B cell (primary cell): ENCODE measurements around the gene CENPN. TPM values are rescaled to one million over a fixed set of nuclear protein-coding genes. Genes with fewer than 3 reads are reported as not detected.

ENCODE experiments used
- ATAC-seq: fragments of 200-7000 bp; cut with Tn5 transposase; one replicate; pipeline ENCODE4 v1.10.0; 2021; ENCODE audit warnings: low read depth, mild to moderate bottlenecking, moderate number of reproducible peaks, moderate library complexity
- CTCF ChIA-PET: fragments of 350-600 bp; sonication (Branson Sonifier 250); formaldehyde crosslinking; loops from one replicate; lab custom pipeline; 2021; ENCODE audit warnings: antibody characterized with exemption, inconsistent platforms; lab: Charles Lee
- POLR2A ChIA-PET: fragments of 350-600 bp; sonication (Branson Sonifier 250); formaldehyde crosslinking; loops from one replicate; lab custom pipeline; 2021; ENCODE audit warnings: antibody characterized with exemption; lab: Charles Lee
- DNase-seq: peaks from one replicate; pipeline ENCODE4 v3.0.0; 2013
- H2AFZ ChIP-seq: 2 replicates; pipeline ENCODE4 v1.6.1; 2012; ENCODE audit warnings: mild to moderate bottlenecking, low read depth, low read length; ENCODE audit not compliant: insufficient read depth, poor library complexity, severe bottlenecking
- H3K27ac ChIP-seq, 2 donors: 1 replicate in 1 of 2; 2 replicates in 1 of 2; pipeline ENCODE4 v1.5.1; 2012 to 2013; ENCODE audit warnings: low read length in 2 of 2, mild to moderate bottlenecking in 2 of 2, moderate library complexity in 1 of 2
- H3K27me3 ChIP-seq, 4 experiments: fragments of 200-600 bp in 1 of 4; sonication (generic) in 1 of 4; replicated peaks in 1 of 4; 1 replicate in 2 of 4; 2 replicates in 2 of 4; pipeline versions ENCODE4 v1.6.1 to v1.7.0; 2013 to 2016; ENCODE audit warnings: low read length in 3 of 4, mild to moderate bottlenecking in 2 of 4, mixed read lengths in 1 of 4, moderate library complexity in 1 of 4; ENCODE audit not compliant: insufficient read depth in 4 of 4, control insufficient read depth in 3 of 4; ENCODE audit errors: control extremely low read depth in 1 of 4
- H3K36me3 ChIP-seq, 2 experiments: replicated peaks in 1 of 2; 1 replicate in 1 of 2; 2 replicates in 1 of 2; pipeline versions ENCODE4 v1.6.1 to v1.7.1; 2013; ENCODE audit warnings: low read length in 1 of 2; ENCODE audit not compliant: insufficient read depth in 2 of 2, control insufficient read depth in 1 of 2; ENCODE audit errors: control extremely low read depth in 1 of 2, extremely low read depth in 1 of 2
- H3K4me1 ChIP-seq, 2 donors: fragments of 200-600 bp in 1 of 2; sonication (generic) in 1 of 2; 1 replicate in 1 of 2; 2 replicates in 1 of 2; pipeline versions ENCODE4 v1.5.1 to v1.6.1; 2013 to 2017; ENCODE audit warnings: low read length in 2 of 2; ENCODE audit not compliant: control insufficient read depth in 2 of 2, insufficient read depth in 2 of 2
- H3K4me2 ChIP-seq: replicated peaks from 2 replicates; pipeline ENCODE3; 2012; ENCODE audit warnings: mild to moderate bottlenecking, low read depth, low read length; ENCODE audit not compliant: poor library complexity, severe bottlenecking
- H3K4me3 ChIP-seq, 5 experiments: fragments of 200-600 bp in 1 of 5; sonication (generic) in 1 of 5; 1 replicate in 3 of 5; 2 replicates in 2 of 5; pipeline versions ENCODE4 v1.5.1 to v1.7.0; 2011 to 2016; ENCODE audit warnings: low read length in 4 of 5, mild to moderate bottlenecking in 4 of 5, low read depth in 2 of 5, control low read depth in 1 of 5, moderate library complexity in 1 of 5; ENCODE audit not compliant: insufficient read depth in 1 of 5; ENCODE audit errors: control extremely low read depth in 1 of 5, extremely low read depth in 1 of 5
- H3K79me2 ChIP-seq: fragments of 200-600 bp; sonication (generic); one replicate; pipeline ENCODE4 v1.6.0; 2016; ENCODE audit warnings: low read length; ENCODE audit not compliant: control insufficient read depth, insufficient read depth
- H3K9ac ChIP-seq: fragments of 200-600 bp; sonication (generic); 2 replicates; pipeline ENCODE4 v1.6.1; 2017; ENCODE audit warnings: mild to moderate bottlenecking, low read length, moderate library complexity
- H3K9me3 ChIP-seq, 3 donors: one replicate each; pipeline versions ENCODE4 v1.6.1 to v1.7.1; 2013; ENCODE audit warnings: low read length in 2 of 3; ENCODE audit not compliant: control insufficient read depth in 2 of 3, insufficient read depth in 1 of 3; ENCODE audit errors: control extremely low read depth in 1 of 3
- H4K20me1 ChIP-seq: 2 replicates; pipeline ENCODE4 v1.6.0; 2012; ENCODE audit warnings: mild to moderate bottlenecking, low read length; ENCODE audit not compliant: insufficient read depth, control insufficient read depth, poor library complexity, severe bottlenecking
- H3K27ac Mint-ChIP-seq: one replicate; pipeline ENCODE4 v1.8.0; 2021; ENCODE audit warnings: mixed read lengths
- H3K27me3 Mint-ChIP-seq: one replicate; pipeline ENCODE4 v1.8.0; 2021; ENCODE audit warnings: mixed read lengths
- H3K4me1 Mint-ChIP-seq: one replicate; pipeline ENCODE4 v1.8.0; 2021; ENCODE audit warnings: mixed read lengths
- H3K4me3 Mint-ChIP-seq: one replicate; pipeline ENCODE4 v1.8.0; 2021; ENCODE audit warnings: mixed read lengths
- H3K9me3 Mint-ChIP-seq: one replicate; pipeline ENCODE4 v1.8.0; 2022; ENCODE audit warnings: mixed read lengths; ENCODE audit not compliant: insufficient read depth
- EZH2 ChIP-seq: IDR thresholded peaks from 2 replicates; pipeline ENCODE4 v1.6.1; 2012; ENCODE audit warnings: borderline replicate concordance, low read depth, mild to moderate bottlenecking, moderate library complexity, low read length; ENCODE audit not compliant: insufficient read depth, poor library complexity, severe bottlenecking
- WGBS: methylation state at CpG from one replicate; pipeline ENCODE4 v1.1.5; 2013; ENCODE audit warnings: missing lambda C conversion rate; ENCODE audit not compliant: insufficient coverage; 5-methylcytosine and 5-hydroxymethylcytosine counted together
- intact Hi-C: fragments of 100-400 bp; cut with micrococcal nuclease; formaldehyde crosslinking; loops from one replicate; pipeline ENCODE4 v1.10.0; 2022
- polyA plus RNA-seq: library from polyadenylated mRNA; depleted of rRNA; stranded (reverse); fragments of >200 nt; gene quantifications from 2 replicates; pipeline ENCODE4 v1.2.3, GENCODE V29; 2012
- small RNA-seq: library from RNA; depleted of rRNA; stranded (forward); fragments of <200 nt; gene quantifications from one replicate; pipeline ENCODE3, GENCODE V24; 2012; ENCODE audit warnings: low replicate concordance, low read depth; ENCODE audit not compliant: insufficient read length
- total RNA-seq, 2 donors: library from RNA; stranded (reverse); fragments of 120-200 nt in 1 of 2; gene quantifications; 1 replicate in 1 of 2; 2 replicates in 1 of 2; pipeline versions ENCODE4 v1.2.3 to v1.2.4, GENCODE V29; 2013 to 2022
- TF ChIP-seq, protein P1 (sequence below): fragments of 200-600 bp; IDR thresholded peaks from one replicate; pipeline ENCODE4 v1.8.0; 2022; ENCODE audit warnings: antibody characterized with exemption, mild to moderate bottlenecking

Gene CENPN
- total and polyA plus RNA-seq, 2 donors (not counting 1 experiment from before 2014, with no cell fraction given): 3.0 to 4.0 TPM

DNA sequence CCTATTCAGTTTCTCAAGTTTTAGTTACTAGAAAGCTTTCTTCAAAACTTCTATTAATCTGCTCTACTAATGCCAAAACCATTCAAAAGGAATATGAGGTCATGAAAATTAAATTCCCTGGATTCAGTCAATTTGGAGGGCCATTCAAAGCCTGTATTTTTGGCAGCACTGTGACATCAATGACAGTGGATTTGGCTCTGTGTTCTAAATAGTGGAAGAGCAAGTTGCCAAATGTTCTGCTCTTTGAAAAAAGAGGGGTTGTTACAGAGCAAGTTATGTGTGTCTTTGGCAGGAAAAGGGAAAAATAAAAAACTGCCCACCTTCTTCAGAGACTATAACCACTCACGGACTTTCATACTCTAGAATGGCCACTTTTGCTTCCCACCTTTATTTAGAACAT is 73.2 kb downstream of the CENPN start:
- H3K4me3 ChIP-seq: no peak overlapping the region
- H3K4me2 ChIP-seq: no peak overlapping the region
- Mint-ChIP-seq H3K4me1 (peaks cover 4% of the 10 kb centered on the region), H3K27ac (no peak overlapping the region), H3K9me3 (no peaks in the 10 kb centered on the region), H3K27me3 (no peaks in the 10 kb centered on the region), H3K4me3 (no peak overlapping the region)
- no peak for TF ChIP-seq EZH2
- TF ChIP-seq, protein P1, sequence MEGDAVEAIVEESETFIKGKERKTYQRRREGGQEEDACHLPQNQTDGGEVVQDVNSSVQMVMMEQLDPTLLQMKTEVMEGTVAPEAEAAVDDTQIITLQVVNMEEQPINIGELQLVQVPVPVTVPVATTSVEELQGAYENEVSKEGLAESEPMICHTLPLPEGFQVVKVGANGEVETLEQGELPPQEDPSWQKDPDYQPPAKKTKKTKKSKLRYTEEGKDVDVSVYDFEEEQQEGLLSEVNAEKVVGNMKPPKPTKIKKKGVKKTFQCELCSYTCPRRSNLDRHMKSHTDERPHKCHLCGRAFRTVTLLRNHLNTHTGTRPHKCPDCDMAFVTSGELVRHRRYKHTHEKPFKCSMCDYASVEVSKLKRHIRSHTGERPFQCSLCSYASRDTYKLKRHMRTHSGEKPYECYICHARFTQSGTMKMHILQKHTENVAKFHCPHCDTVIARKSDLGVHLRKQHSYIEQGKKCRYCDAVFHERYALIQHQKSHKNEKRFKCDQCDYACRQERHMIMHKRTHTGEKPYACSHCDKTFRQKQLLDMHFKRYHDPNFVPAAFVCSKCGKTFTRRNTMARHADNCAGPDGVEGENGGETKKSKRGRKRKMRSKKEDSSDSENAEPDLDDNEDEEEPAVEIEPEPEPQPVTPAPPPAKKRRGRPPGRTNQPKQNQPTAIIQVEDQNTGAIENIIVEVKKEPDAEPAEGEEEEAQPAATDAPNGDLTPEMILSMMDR: no peak
- no peaks in the 10 kb centered on the region for H3K79me2 ChIP-seq
- peaks cover 4 to 12% of the 10 kb centered on the region in 2 donors for H3K4me1 ChIP-seq
- no peak overlapping the region for H3K9ac ChIP-seq
- no peak overlapping the region for H3K27ac ChIP-seq
- no peaks in the 10 kb centered on the region for H4K20me1 ChIP-seq
- H3K36me3 ChIP-seq: no peaks in the 10 kb centered on the region
- POLR2A ChIA-PET: no interaction called here
- H3K9me3 ChIP-seq: no peaks in the 10 kb centered on the region
- no peaks in the 10 kb centered on the region for H3K27me3 ChIP-seq
- H2AFZ ChIP-seq: no peak overlapping the region
- DNase-seq: no peak
- WGBS: no CpG with 5 or more reads among the region's 1 CpG
- intact Hi-C loops: no loop called here
- ATAC-seq: no peak
- CTCF ChIA-PET: no interaction called here

DNA sequence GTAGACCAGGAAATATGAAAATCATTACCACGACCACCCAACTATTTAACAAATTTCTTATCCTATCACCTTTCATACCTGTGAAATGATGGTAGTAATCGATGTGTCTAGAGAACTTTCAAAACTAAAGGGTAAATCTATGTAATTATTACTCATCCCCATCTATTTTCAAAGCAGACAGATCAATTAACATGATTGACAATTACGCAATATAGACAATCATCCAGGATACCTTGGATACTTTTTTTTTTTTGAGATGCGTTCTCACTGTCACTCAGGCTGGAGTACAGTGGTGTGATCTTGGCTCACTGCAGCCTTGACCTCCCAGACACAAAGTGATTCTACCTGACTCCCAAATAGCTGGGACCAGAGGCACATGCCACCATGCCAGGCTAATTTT is 74.0 kb downstream of the CENPN start:
- no peaks in the 10 kb centered on the region for H3K27me3 ChIP-seq
- H3K27me3 Mint-ChIP-seq: no peaks in the 10 kb centered on the region
- CTCF ChIA-PET: no interaction called here

More for the DNA sequence above, 74.0 kb downstream of the CENPN start:
- no peak overlapping the region for H3K4me3 Mint-ChIP-seq
- no peak overlapping the region for H3K4me3 ChIP-seq
- peaks cover 4% of the 10 kb centered on the region for H3K4me1 Mint-ChIP-seq
- TF ChIP-seq EZH2: no peak
- TF ChIP-seq, protein P1: no peak
- intact Hi-C loops: no loop called here
- DNase-seq (no peak), ATAC-seq (no peak)
- no peak overlapping the region for H3K9ac ChIP-seq
- no peak overlapping the region for H2AFZ ChIP-seq
- H3K27ac ChIP-seq: no peak overlapping the region
- no peaks in the 10 kb centered on the region for H3K36me3 ChIP-seq
- no peaks in the 10 kb centered on the region for H3K9me3 Mint-ChIP-seq
- H3K9me3 ChIP-seq: no peaks in the 10 kb centered on the region
- WGBS: 100% methylated on average over 1 of the region's 4 CpGs
- no peak overlapping the region for H3K27ac Mint-ChIP-seq
- H3K4me2 ChIP-seq: no peak overlapping the region
- peaks cover 4 to 11% of the 10 kb centered on the region in 2 donors for H3K4me1 ChIP-seq
- POLR2A ChIA-PET: no interaction called here
- no peaks in the 10 kb centered on the region for H4K20me1 ChIP-seq
- no peaks in the 10 kb centered on the region for H3K79me2 ChIP-seq

Small RNAs within 50 kb of the gene (small RNA-seq; reads per million reads assigned to genes)
- not detected for gene AC092718.3

Other genes starting within 250 kb of the CENPN start
- gene CDYL2, start 202.6 kb upstream of the CENPN start, total RNA-seq: 5.5 and 6.6 TPM in 2 replicates
- gene CDYL2, start 202.6 kb upstream of the CENPN start, polyA plus RNA-seq: 0.59 and 0.66 TPM in 2 replicates
- 21.4 and 25.7 TPM in 2 replicates for gene CMC2, start 329 bp upstream of the CENPN start, total RNA-seq
- gene CMC2, start 329 bp upstream of the CENPN start, polyA plus RNA-seq: 40.8 and 160 TPM in 2 replicates
- gene ATMIN, start 28.6 kb downstream of the CENPN start, total RNA-seq: 31.5 and 33.7 TPM in 2 replicates
- 7.1 and 7.5 TPM in 2 replicates for gene ATMIN, start 28.6 kb downstream of the CENPN start, polyA plus RNA-seq
- 0.73 TPM in 1 of 2 replicates, not detected in the other for gene C16orf46, start 70.0 kb downstream of the CENPN start, total RNA-seq
- 0.13 and 0.28 TPM in 2 replicates for gene C16orf46, start 70.0 kb downstream of the CENPN start, polyA plus RNA-seq
- 4.5 and 6.2 TPM in 2 replicates for gene GCSH, start 89.2 kb downstream of the CENPN start, total RNA-seq
- 1.7 and 1.9 TPM in 2 replicates for gene GCSH, start 89.2 kb downstream of the CENPN start, polyA plus RNA-seq
- gene BCO1, start 231.5 kb downstream of the CENPN start, total RNA-seq: not detected in 2 replicates
- gene BCO1, start 231.5 kb downstream of the CENPN start, polyA plus RNA-seq: not detected in 2 replicates